Body of pancreas (tissue), 4 donors: ENCODE data around the gene MBTPS1. TPM values are rescaled to one million over a fixed set of nuclear protein-coding genes. Genes with fewer than 3 reads are reported as not detected.

ENCODE experiments used
- ATAC-seq: fragments of 150-250 bp; one replicate; pipeline ENCODE4 v1.9.1; 2016
- DNase-seq, 4 donors: peaks; one replicate each; pipeline ENCODE4 v3.0.0-alpha.2; 2019
- H3K27ac ChIP-seq, 4 donors: fragments of 200-600 bp; sonication (generic); 1 replicate in 3 of 4; 2 replicates in 1 of 4; pipeline versions ENCODE4 v1.5.1 to v1.6.1; 2016 to 2019; ENCODE audit warnings: mild to moderate bottlenecking in 1 of 4, mixed read lengths in 1 of 4, moderate library complexity in 1 of 4
- H3K27me3 ChIP-seq, 2 donors: fragments of 200-600 bp; sonication (generic); one replicate each; pipeline ENCODE4 v1.6.0; 2016; ENCODE audit warnings: mild to moderate bottlenecking in 1 of 2
- H3K36me3 ChIP-seq, 2 donors: fragments of 200-600 bp; sonication (generic); replicated peaks in 1 of 2; 2 replicates each; pipeline ENCODE4 v1.5.1; 2016; ENCODE audit warnings: low read depth in 2 of 2; ENCODE audit not compliant: insufficient read depth in 1 of 2
- H3K4me1 ChIP-seq: fragments of 200-600 bp; sonication (generic); one replicate; pipeline ENCODE4 v1.6.0; 2016
- H3K4me3 ChIP-seq, 2 donors: fragments of 200-600 bp; sonication (generic); 1 replicate in 1 of 2; 2 replicates in 1 of 2; pipeline ENCODE4 v1.5.1; 2016 to 2019
- H3K9me3 ChIP-seq, 3 donors: fragments of 200-600 bp; sonication (generic); 1 replicate in 2 of 3; 2 replicates in 1 of 3; pipeline ENCODE4 v1.5.1; 2016
- POLR2A ChIP-seq, 3 donors: fragments of 450-650 bp; IDR thresholded peaks; one replicate each; pipeline ENCODE4 v1.6.1; 2016; ENCODE audit warnings: antibody characterized with exemption in 3 of 3, mild to moderate bottlenecking in 2 of 3
- WGBS, 2 donors: methylation state at CpG; one replicate each; pipeline ENCODE4 v1.1.5; 2017; 5-methylcytosine and 5-hydroxymethylcytosine counted together
- intact Hi-C: fragments of 100-400 bp; cut with DNase I; formaldehyde crosslinking; loops from one replicate; pipeline ENCODE4 v1.15.1; 2023
- total RNA-seq, 2 donors: library from RNA; depleted of rRNA; stranded (reverse); fragments of >200 nt; gene quantifications; one replicate each; pipeline ENCODE4 v1.1.0, GENCODE V29; 2016
- TF ChIP-seq, protein P1 (sequence below), 7 experiments: fragments of 450-650 bp in 4 of 7; fragments of 200-600 bp in 3 of 7; sonication (generic) in 3 of 7; IDR thresholded peaks; one replicate each; pipeline ENCODE4 v1.5.1; 2016 to 2019; ENCODE audit warnings: antibody characterized with exemption in 7 of 7

Gene MBTPS1
- total RNA-seq, 2 donors from 2014 or later: 58.9 to 75.5 TPM

- ATAC-seq (no peak), DNase-seq (no peak)
- intact Hi-C loops: loop anchor here (10.0 kb wide), 2 partner anchors 76 to 206 kb away; partner anchors contain the start of gene NECAB2
- no peak overlapping the region for H3K27ac ChIP-seq
- no peaks in the 10 kb centered on the region for H3K27me3 ChIP-seq
- H3K4me3 ChIP-seq: no peak overlapping the region
- H3K36me3 ChIP-seq: no peaks in the 10 kb centered on the region
- TF ChIP-seq POLR2A (IDR thresholded peaks at IDR 0.05): no peak
- TF ChIP-seq, protein P1, sequence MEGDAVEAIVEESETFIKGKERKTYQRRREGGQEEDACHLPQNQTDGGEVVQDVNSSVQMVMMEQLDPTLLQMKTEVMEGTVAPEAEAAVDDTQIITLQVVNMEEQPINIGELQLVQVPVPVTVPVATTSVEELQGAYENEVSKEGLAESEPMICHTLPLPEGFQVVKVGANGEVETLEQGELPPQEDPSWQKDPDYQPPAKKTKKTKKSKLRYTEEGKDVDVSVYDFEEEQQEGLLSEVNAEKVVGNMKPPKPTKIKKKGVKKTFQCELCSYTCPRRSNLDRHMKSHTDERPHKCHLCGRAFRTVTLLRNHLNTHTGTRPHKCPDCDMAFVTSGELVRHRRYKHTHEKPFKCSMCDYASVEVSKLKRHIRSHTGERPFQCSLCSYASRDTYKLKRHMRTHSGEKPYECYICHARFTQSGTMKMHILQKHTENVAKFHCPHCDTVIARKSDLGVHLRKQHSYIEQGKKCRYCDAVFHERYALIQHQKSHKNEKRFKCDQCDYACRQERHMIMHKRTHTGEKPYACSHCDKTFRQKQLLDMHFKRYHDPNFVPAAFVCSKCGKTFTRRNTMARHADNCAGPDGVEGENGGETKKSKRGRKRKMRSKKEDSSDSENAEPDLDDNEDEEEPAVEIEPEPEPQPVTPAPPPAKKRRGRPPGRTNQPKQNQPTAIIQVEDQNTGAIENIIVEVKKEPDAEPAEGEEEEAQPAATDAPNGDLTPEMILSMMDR (IDR thresholded peaks at IDR 0.05): no peak
- H3K4me1 ChIP-seq: no peaks in the 10 kb centered on the region
- WGBS, 2 donors: 87 to 90% methylated on average over 9 to 14 of the region's 14 CpGs
- H3K9me3 ChIP-seq: no peaks in the 10 kb centered on the region
These were observed 76.4 kb downstream of the MBTPS1 start for GRCh38 chr16:84040226-84040822.

DNA sequence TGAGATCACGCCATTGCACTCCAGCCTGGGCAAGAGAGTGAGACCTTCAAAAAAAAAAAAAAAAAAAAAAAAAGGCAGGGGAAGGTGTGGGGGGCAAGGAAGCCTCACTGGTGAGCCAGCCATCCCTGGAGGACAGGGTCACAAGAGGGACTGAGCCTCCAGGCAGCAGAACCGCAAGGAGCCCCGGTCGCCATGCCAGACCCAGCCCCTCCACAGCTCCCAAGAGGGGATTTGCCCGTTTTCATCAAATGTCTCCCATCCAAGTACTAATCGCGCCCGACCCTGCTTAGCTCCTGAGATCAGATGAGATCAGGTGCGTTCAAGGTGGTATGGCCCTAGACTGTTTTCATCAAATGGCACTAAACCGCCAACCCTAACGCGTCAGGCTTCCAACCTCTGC lies 77.0 kb downstream of the MBTPS1 start:
- 82 to 87% methylated on average over 12 of the region's 12 CpGs for WGBS, 2 donors
- Histone ChIP-seq H3K27me3 (no peaks in the 10 kb centered on the region), H3K4me3 (no peak overlapping the region), H3K4me1 (no peaks in the 10 kb centered on the region), H3K9me3 (no peaks in the 10 kb centered on the region), H3K36me3 (no peaks in the 10 kb centered on the region), H3K27ac (no peak overlapping the region)
- TF ChIP-seq, protein P1 (IDR thresholded peaks at IDR 0.05): no peak
- ATAC-seq (no peak), DNase-seq (no peak)
- intact Hi-C loops: loop anchor here (10.0 kb wide), 2 partner anchors 75 to 205 kb away; partner anchors contain the start of gene NECAB2

- H3K27me3 ChIP-seq: no peaks in the 10 kb centered on the region
- DNase-seq: no peak
- no peaks in the 10 kb centered on the region for H3K36me3 ChIP-seq
- H3K27ac ChIP-seq: no peak overlapping the region
- intact Hi-C loops: no loop called here
- no peak overlapping the region for H3K4me3 ChIP-seq
- no peaks in the 10 kb centered on the region for H3K9me3 ChIP-seq
- H3K4me1 ChIP-seq: no peaks in the 10 kb centered on the region
- TF ChIP-seq POLR2A (IDR thresholded peaks at IDR 0.05): no peak
- TF ChIP-seq, protein P1 (IDR thresholded peaks at IDR 0.05): no peak
- no peak for ATAC-seq
- 87 to 88% methylated on average over 12 of the region's 12 CpGs for WGBS, 2 donors
These were observed 78.3 kb downstream of the MBTPS1 start for GRCh38 chr16:84038469-84038868.

DNA sequence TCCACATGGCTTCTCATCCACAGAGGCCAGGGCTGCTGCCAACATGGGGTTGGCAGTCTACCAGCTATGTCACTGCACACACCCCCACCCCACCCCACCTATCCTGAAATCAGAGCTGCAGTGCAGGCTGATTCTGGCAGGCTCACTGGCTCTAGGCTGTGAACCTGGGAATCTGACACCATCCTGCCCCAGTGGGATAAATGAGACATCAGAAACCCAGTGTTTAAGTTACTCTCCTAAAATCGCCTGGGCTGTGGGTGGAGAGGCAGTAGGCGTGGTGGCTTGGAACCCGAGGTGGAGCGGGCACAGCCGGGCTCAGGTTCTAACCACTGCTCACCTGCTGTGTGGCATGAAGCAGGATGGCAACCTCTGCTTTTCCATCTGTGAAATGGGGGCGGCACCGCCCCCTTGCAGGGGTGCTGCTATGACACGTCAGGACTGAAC lies 79.7 kb downstream of the MBTPS1 start:
- intact Hi-C loops: no loop called here
- H3K36me3 ChIP-seq: no peaks in the 10 kb centered on the region
- TF ChIP-seq, protein P1 (IDR thresholded peaks at IDR 0.05): no peak
- TF ChIP-seq POLR2A (IDR thresholded peaks at IDR 0.05): no peak
- ATAC-seq (no peak), DNase-seq (no peak)
- no peak overlapping the region for H3K27ac ChIP-seq
- H3K9me3 ChIP-seq: no peaks in the 10 kb centered on the region
- 82 to 93% methylated on average over 8 of the region's 8 CpGs for WGBS, 2 donors
- no peak overlapping the region for H3K4me3 ChIP-seq
- no peaks in the 10 kb centered on the region for H3K4me1 ChIP-seq
- H3K27me3 ChIP-seq: no peaks in the 10 kb centered on the region

DNA sequence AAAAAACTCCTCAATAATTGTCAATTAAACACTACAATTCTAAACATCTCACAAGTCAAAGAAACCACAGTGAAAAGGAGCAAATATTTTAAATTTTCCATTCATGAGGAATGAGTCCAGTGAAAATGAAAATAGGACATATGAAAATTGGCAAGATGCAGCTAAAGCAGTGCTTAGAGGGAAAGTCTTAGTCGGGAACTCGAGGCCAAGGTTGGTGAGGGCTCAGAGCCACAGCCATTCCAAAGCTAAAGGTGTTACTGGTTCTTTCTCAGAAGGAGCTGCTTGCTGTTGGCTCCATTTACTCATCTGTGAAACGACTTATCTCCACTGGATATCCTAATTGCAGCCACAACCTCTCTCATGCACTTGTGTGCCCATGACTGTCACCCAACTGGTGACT lies 80.6 kb downstream of the MBTPS1 start:
- intact Hi-C loops: no loop called here
- Histone ChIP-seq H3K4me1 (no peaks in the 10 kb centered on the region), H3K4me3 (no peak overlapping the region), H3K36me3 (no peaks in the 10 kb centered on the region), H3K9me3 (no peaks in the 10 kb centered on the region), H3K27ac (no peak overlapping the region), H3K27me3 (no peaks in the 10 kb centered on the region)
- WGBS, 2 donors: 56 to 91% methylated on average over 3 of the region's 3 CpGs
- TF ChIP-seq, protein P1 (IDR thresholded peaks at IDR 0.05): no peak
- TF ChIP-seq POLR2A (IDR thresholded peaks at IDR 0.05): no peak
- no peak for DNase-seq
- no peak for ATAC-seq
